KMS-11 (cell line): ENCODE results near the gene ARHGEF40.

ENCODE experiments used
- H2AFZ ChIP-seq: fragments of 200-600 bp; sonication (generic); 2 replicates; pipeline ENCODE4 v1.6.1; 2016; ENCODE audit warnings: antibody characterized with exemption, mixed run types, low read depth
- H3K27ac ChIP-seq: fragments of 200-600 bp; sonication (generic); 2 replicates; pipeline ENCODE4 v1.6.1; 2016; ENCODE audit warnings: mild to moderate bottlenecking, mixed run types
- H3K27me3 ChIP-seq: fragments of 200-600 bp; sonication (generic); 2 replicates; pipeline ENCODE4 v1.6.1; 2017; ENCODE audit warnings: mild to moderate bottlenecking, low read depth, mixed run types, moderate library complexity; ENCODE audit not compliant: insufficient read depth
- H3K36me3 ChIP-seq: fragments of 200-600 bp; sonication (generic); 2 replicates; pipeline ENCODE4 v1.6.1; 2017; ENCODE audit warnings: mild to moderate bottlenecking, mixed run types; ENCODE audit not compliant: insufficient read depth
- H3K4me1 ChIP-seq: fragments of 200-600 bp; sonication (generic); 2 replicates; pipeline ENCODE4 v1.6.1; 2016; ENCODE audit warnings: mild to moderate bottlenecking, low read depth, mixed run types; ENCODE audit not compliant: poor library complexity, severe bottlenecking
- H3K4me2 ChIP-seq: fragments of 200-600 bp; sonication (generic); 2 replicates; pipeline ENCODE4 v1.7.0; 2016; ENCODE audit warnings: mild to moderate bottlenecking, mixed run types
- H3K4me3 ChIP-seq: fragments of 200-600 bp; sonication (generic); IDR thresholded peaks from 2 replicates; pipeline ENCODE4 v1.6.1; 2017; ENCODE audit warnings: low read depth, low read length, mixed read lengths; ENCODE audit not compliant: insufficient read depth
- H3K79me2 ChIP-seq: fragments of 200-600 bp; sonication (generic); 2 replicates; pipeline ENCODE4 v1.6.1; 2016; ENCODE audit warnings: low read depth, mixed run types; ENCODE audit not compliant: insufficient read depth
- H3K9ac ChIP-seq: fragments of 200-600 bp; sonication (generic); 2 replicates; pipeline ENCODE4 v1.6.1; 2016; ENCODE audit warnings: mild to moderate bottlenecking, mixed run types
- H4K20me1 ChIP-seq: fragments of 200-600 bp; sonication (generic); 2 replicates; pipeline ENCODE4 v1.6.1; 2016; ENCODE audit warnings: mild to moderate bottlenecking, mixed run types; ENCODE audit not compliant: insufficient read depth
- CTCF ChIP-seq: fragments of 200-600 bp; sonication (generic); conservative IDR thresholded peaks from 2 replicates; pipeline ENCODE4 v1.6.1; 2017; ENCODE audit warnings: low read depth, mild to moderate bottlenecking, antibody characterized with exemption, low read length, moderate library complexity, mixed read lengths

ARHGEF40 gene

GRCh38 chr14:21056520-21057163 lies 13.5 kb upstream of the ARHGEF40 start:
- Histone ChIP-seq H3K4me2 (no peak overlapping the region), H3K4me1 (no peaks in the 10 kb centered on the region), H3K27me3 (no peaks in the 10 kb centered on the region), H3K27ac (no peak overlapping the region), H3K79me2 (no peaks in the 10 kb centered on the region), H4K20me1 (no peaks in the 10 kb centered on the region), H3K4me3 (no peak overlapping the region), H3K36me3 (no peaks in the 10 kb centered on the region), H3K9ac (no peak overlapping the region), H2AFZ (no peak overlapping the region)
- no peak for TF ChIP-seq CTCF

- TF ChIP-seq CTCF, result no peak
- Histone ChIP-seq H2AFZ (no peak within 1 kb of the TSS), H3K4me2 (no peak within 1 kb of the TSS), H3K4me3 (no peak within 1 kb of the TSS), H3K79me2 (no peaks in the 10 kb centered on the region), H3K27me3 (no peaks in the 10 kb centered on the region), H4K20me1 (no peaks in the 10 kb centered on the region), H3K9ac (no peak within 1 kb of the TSS), H3K4me1 (no peaks in the 10 kb centered on the region), H3K27ac (no peak within 1 kb of the TSS), H3K36me3 (no peaks in the 10 kb centered on the region)
Measured at GRCh38 chr14:21057803-21058675, 12.1 kb upstream of the ARHGEF40 start, which contains the start of gene RNASE8. TSS of gene RNASE8 (plus strand) at chr14:21057822. CDS start at chr14:21057893, 71 bp downstream.

GRCh38 chr14:21058903-21059302 lies 11.2 kb upstream of the ARHGEF40 start:
- Histone ChIP-seq H3K4me2 (no peak overlapping the region), H4K20me1 (no peaks in the 10 kb centered on the region), H3K27me3 (no peaks in the 10 kb centered on the region), H3K4me3 (no peak overlapping the region), H3K9ac (no peak overlapping the region), H3K36me3 (no peaks in the 10 kb centered on the region), H3K79me2 (no peaks in the 10 kb centered on the region), H3K4me1 (no peaks in the 10 kb centered on the region), H2AFZ (no peak overlapping the region), H3K27ac (no peak overlapping the region)
- TF ChIP-seq CTCF, result no peak

- Histone ChIP-seq H2AFZ (no peak overlapping the region), H3K9ac (no peak overlapping the region), H3K36me3 (no peaks in the 10 kb centered on the region), H3K27ac (no peak overlapping the region), H3K4me3 (no peak overlapping the region), H3K27me3 (no peaks in the 10 kb centered on the region), H3K79me2 (no peaks in the 10 kb centered on the region), H3K4me2 (no peak overlapping the region), H3K4me1 (no peaks in the 10 kb centered on the region), H4K20me1 (no peaks in the 10 kb centered on the region)
- no peak for TF ChIP-seq CTCF
Measured at GRCh38 chr14:21059842-21060613, 10.1 kb upstream of the ARHGEF40 start.
